Mucosa of descending colon (tissue), 3 donors: ENCODE results near the gene NLRP6. TPM values are rescaled to one million over a fixed set of nuclear protein-coding genes. Genes with fewer than 3 reads are reported as not detected.
"Not testable (repeated sequence)": the region's sequence is repeated elsewhere in the genome, so short reads cannot be mapped to it uniquely, and the experiment has no call there.

Experiments used
- ATAC-seq: fragments of 200-7000 bp; cut with Tn5 transposase; one replicate; pipeline ENCODE4 v1.9.1; 2020; ENCODE audit warnings: mild to moderate bottlenecking, moderate library complexity
- DNase-seq, 3 donors: peaks; one replicate each; pipeline ENCODE4 v3.0.0-alpha.2; 2020
- H3K36me3 ChIP-seq: fragments of 200-600 bp; one replicate; pipeline ENCODE4 v1.8.0; 2021; ENCODE audit warnings: low read depth, mild to moderate bottlenecking
- H3K4me1 ChIP-seq: fragments of 200-600 bp; one replicate; pipeline ENCODE4 v1.8.0; 2021; ENCODE audit warnings: low read depth, mild to moderate bottlenecking
- H3K4me3 ChIP-seq: fragments of 200-600 bp; one replicate; pipeline ENCODE4 v1.8.0; 2021; ENCODE audit warnings: mild to moderate bottlenecking
- H3K9me3 ChIP-seq: fragments of 200-600 bp; one replicate; pipeline ENCODE4 v1.8.0; 2021; ENCODE audit warnings: mild to moderate bottlenecking
- CTCF ChIP-seq: fragments of 200-600 bp; IDR thresholded peaks from one replicate; pipeline ENCODE4 v1.8.0; 2022; ENCODE audit warnings: antibody characterized with exemption, mild to moderate bottlenecking
- intact Hi-C, 2 donors: fragments of 100-400 bp; cut with DNase I in 1 of 2; cut with micrococcal nuclease in 1 of 2; formaldehyde crosslinking; loops; one replicate each; pipeline versions ENCODE4 v1.11.0 to v1.11.1; 2022; cut with DNase I, micrococcal nuclease
- total RNA-seq, 3 donors: library from RNA; stranded (reverse); fragmentation: NEBNext Ultra II Directional in 2 of 3; extraction: Animal tissue kit (Norgen Biotek cat#: 25700) in 2 of 3; gene quantifications; one replicate each; pipeline versions ENCODE4 v1.2.1 to v1.2.4, GENCODE V29; 2021 to 2023
- donor health status: DM: no; HTN: no; CAD: no; lungs with moderate emphysema.
- donor health status: DM: no; HTN: no; CAD: no.
- donor health status: DM: no; HTN: yes; CAD: no.

The NLRP6 gene
- total RNA-seq, 3 donors from 2014 or later = 0.66 to 2.6 (median 0.72) TPM

- peak in 2 of 3 donors; percentile 61 to 75 for DNase-seq
- Histone ChIP-seq H3K36me3 (no peaks in the 10 kb centered on the region), H3K9me3 (no peaks in the 10 kb centered on the region), H3K4me3 (peak overlapping the region; percentile 0), H3K4me1 (peaks cover 31% of the 10 kb centered on the region)
- intact Hi-C loops = no loop called here
- TF ChIP-seq CTCF = no peak
- ATAC-seq = no peak
Observed at GRCh38 chr11:316031-316701, 38.0 kb downstream of the NLRP6 start.

GRCh38 chr11:316891-317301, 38.7 kb downstream of the NLRP6 start:
- no peak for TF ChIP-seq CTCF
- no peaks in the 10 kb centered on the region for H3K36me3 ChIP-seq
- intact Hi-C loops = no loop called here
- peaks cover 31% of the 10 kb centered on the region for H3K4me1 ChIP-seq
- DNase-seq (no peak), ATAC-seq (no peak)
- no peak overlapping the region for H3K4me3 ChIP-seq
- H3K9me3 ChIP-seq = no peaks in the 10 kb centered on the region

- H3K9me3 ChIP-seq, H3K36me3 ChIP-seq, DNase-seq, ATAC-seq, H3K4me3 ChIP-seq, intact Hi-C loops: not testable (repeated sequence)
- peaks cover 30% of the 10 kb centered on the region for H3K4me1 ChIP-seq
Observed at GRCh38 chr11:317668-318404, 39.6 kb downstream of the NLRP6 start.

- H3K4me3 ChIP-seq, H3K9me3 ChIP-seq, H3K36me3 ChIP-seq, intact Hi-C loops: not testable (repeated sequence)
- peak in 1 of 3 donors; percentile 59 for DNase-seq
- ATAC-seq = peak; percentile 61
- peaks cover 22% of the 10 kb centered on the region for H3K4me1 ChIP-seq
Observed at GRCh38 chr11:318405-319120, 40.4 kb downstream of the NLRP6 start.

- peaks cover 19% of the 10 kb centered on the region for H3K4me1 ChIP-seq
- peak in 2 of 3 donors; percentile 22 to 65 for DNase-seq
- H3K9me3 ChIP-seq, H3K4me3 ChIP-seq, intact Hi-C loops, H3K36me3 ChIP-seq: not testable (repeated sequence)
- ATAC-seq = peak; percentile 43
Observed at GRCh38 chr11:319121-319887, 41.1 kb downstream of the NLRP6 start.

- H3K36me3 ChIP-seq, intact Hi-C loops, H3K4me3 ChIP-seq, H3K9me3 ChIP-seq: not testable (repeated sequence)
- H3K4me1 ChIP-seq = peaks cover 19% of the 10 kb centered on the region
- ATAC-seq (peak; percentile 0), DNase-seq (peak in 1 of 3 donors; percentile 4)
Observed at GRCh38 chr11:319888-320273, 41.7 kb downstream of the NLRP6 start.

- ATAC-seq (no peak), DNase-seq (no peak)
- Histone ChIP-seq H3K4me1 (peaks cover 14% of the 10 kb centered on the region), H3K4me3 (no peak overlapping the region), H3K36me3 (no peaks in the 10 kb centered on the region), H3K9me3 (no peaks in the 10 kb centered on the region)
- no peak for TF ChIP-seq CTCF
- intact Hi-C loops = no loop called here
Observed at GRCh38 chr11:324156-324555, 45.9 kb downstream of the NLRP6 start.

GRCh38 chr11:324593-325517, 46.6 kb downstream of the NLRP6 start:
- H3K4me1 ChIP-seq = peaks cover 14% of the 10 kb centered on the region
- H3K36me3 ChIP-seq, ATAC-seq, H3K4me3 ChIP-seq, DNase-seq, intact Hi-C loops, H3K9me3 ChIP-seq: not testable (repeated sequence)
